ENCODE data around the gene NOP56.
"Not testable (repeated sequence)": the region's sequence is repeated elsewhere in the genome, so short reads cannot be mapped to it uniquely, and the experiment has no call there.

NOP56 gene

DNA sequence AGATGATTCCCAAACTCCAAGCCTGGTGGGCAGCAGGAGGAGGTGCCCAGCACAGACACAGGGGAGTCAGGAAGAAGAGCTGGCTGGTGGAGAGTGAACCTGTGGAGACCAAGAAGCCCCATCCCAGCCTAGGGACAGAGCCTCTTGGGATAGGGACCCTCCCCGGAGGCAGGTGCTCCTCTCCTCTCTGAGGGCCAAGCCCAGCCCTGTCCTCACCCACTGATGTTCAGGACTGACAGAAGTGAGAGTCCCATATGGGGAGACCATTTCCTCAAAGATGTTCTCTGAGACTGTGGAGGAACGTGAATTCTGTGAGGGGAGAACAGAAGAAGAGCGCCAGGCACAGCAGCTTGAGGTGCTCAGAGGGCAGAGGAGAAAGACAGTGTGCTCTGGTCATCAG lies 37.8 kb downstream of the NOP56 start:
- no peak for DNase-seq

DNA sequence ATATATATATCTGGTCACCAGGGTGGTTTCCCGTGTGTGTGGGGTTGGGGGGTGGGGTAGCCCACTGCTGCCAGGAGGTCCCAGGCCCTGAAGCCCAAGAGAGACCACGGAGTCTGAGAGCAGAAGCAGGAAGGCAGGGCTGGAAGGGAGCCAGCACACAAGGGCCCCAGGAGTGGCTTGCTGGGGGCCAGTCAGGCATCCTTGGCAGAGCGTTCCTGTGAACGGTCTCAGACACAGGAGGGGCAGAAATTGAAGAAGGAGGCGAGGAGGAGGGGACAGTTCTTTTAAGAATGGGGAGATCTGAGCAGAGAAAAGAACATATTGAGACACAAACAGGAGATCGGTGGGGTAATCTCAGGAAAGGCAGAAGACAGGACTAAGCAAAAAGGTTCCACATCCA lies 38.3 kb downstream of the NOP56 start:
- peak; percentile 77 for DNase-seq

DNA sequence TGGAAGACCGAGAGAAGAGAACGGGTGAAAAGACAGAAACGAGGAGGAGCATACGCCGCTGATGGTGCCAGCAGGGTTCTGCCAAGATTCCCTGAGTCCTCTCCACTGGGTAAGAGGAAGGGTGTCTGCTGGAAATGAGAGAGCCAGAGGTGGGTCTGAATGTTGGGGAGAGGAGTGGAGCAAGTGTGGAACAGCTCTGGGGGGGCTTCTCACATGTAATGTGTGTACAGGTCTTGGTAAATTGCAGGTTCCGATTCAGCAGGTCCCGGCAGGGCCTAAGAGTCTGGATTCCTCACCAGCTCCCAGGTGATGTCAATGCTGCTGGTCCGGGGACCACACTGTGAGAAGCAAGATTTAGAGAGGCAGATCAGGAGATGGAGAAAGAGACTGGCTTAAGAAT lies 38.7 kb downstream of the NOP56 start:
- no peak for DNase-seq

DNA sequence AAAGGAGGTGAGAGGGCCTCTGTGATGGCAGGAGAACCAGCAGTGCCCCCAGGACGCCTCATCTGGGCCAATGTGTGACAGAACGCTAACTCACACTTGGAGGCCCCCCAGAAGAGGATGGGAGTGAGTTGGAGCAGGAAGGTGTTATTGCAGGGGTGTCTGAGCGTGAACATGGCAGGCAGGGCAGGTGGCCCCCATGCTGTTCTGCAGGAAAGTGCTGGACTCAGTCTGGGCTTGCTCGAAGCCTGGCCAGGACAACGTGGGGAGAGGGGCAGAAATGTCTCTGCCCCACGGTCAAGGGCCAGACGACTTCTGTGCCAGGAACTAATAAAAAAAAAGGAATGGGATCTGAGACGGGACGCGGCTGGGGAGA lies 39.2 kb downstream of the NOP56 start:
- DNase-seq: no peak

DNA sequence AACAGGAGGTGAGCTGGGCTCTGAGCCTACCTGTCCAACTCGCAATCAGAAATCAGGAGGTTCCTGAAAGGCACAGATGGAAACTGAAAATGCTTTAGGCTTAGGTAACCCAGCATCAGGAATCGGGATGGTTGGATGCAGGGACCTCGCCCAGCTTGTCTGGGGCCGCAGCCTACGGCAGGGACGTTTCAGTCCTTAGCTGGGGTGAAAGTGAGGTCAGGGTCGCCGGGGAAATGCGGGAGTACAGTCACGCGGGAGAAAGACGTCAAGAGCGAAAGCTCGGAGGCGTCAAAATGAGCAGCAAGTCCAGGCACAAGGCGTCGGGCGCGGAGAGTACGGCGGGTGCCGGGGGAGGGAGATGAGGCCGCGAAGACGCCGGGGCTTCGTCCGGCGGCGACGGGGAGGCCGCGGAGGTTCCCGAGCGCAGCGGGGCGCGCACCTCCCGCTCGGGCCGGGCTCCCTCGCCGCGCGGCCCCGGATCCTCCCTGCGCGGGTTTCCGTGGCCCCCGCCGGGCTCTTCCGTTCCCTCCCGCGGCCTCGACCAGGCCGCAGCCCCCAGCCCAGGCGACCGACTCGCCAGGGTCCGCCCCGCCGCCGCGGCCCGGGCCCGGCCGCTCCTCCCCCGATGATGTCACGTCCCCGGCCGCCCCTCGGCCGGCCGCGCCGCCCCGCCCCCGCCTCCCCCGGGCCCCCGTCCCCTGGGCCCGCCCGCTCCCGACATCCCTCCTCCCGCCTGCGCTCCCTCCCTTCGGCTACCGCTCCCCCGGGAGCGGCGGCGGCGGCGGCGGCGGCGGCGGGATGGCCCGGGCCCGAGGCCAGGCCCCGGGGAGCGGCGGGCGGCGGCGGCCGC lies 39.8 kb downstream of the NOP56 start, which contains the start of gene EBF4:
Gene EBF4, plus strand, starts transcription at position 745 of the 850 bp plus-strand sequence. CDS start 866 bp downstream, outside the sequence.
- DNase-seq: peak; percentile 22

DNA sequence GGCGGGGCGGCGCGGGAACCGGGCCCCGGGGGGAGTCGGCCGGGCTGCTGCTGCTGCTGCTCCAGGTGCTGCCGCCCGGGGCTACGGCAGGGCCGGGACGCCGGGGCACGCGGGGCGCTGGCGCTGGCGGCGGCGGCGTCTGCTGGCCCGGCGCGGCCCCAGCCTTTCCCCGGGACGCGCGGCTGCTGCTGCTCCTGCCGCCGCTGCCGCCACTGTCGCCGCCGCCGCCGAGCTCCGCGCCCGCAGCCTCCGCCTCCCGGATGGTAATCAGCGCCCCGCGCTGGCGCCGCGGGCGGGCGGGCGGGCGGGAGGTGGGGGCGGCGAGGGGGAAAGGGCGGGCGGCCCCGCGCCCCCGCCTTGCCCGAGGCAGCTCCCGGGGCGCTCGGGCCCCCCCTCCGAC lies 40.5 kb downstream of the NOP56 start:
- no peak for DNase-seq

DNA sequence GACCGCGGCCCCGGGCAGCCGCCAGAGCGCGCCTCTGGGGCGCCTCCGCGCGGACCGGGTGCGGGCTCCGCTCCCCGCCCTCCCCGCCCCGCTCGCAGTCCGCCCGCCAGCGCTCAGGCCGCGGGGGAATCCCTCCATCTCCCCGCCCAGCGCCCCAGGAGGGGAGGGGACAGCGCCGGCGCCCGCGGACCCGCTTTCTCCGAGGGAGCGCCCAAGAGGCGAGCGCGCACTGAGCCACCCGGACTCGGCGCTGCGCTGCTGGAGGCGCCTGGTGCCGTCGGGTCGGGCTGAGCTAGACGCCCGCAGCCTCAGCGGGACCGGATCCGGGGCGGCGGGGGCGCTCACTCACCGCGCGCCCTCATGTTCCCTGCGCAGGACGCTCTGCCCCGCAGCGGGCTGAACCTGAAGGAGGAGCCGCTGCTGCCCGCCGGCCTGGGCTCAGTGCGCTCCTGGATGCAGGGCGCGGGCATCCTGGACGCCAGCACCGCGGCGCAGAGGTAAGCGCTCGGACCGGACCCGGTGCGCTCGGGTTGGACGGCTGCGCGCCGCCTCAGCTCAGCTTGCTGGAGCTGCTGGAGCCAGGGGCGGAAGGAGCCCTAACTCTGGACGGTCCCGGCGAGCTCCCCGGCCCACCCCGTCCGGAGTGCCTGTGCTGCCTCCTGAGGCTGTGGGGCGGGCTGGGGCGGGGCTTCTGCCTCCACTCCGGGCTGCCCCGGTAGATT lies 41.0 kb downstream of the NOP56 start:
- DNase-seq: no peak

DNA sequence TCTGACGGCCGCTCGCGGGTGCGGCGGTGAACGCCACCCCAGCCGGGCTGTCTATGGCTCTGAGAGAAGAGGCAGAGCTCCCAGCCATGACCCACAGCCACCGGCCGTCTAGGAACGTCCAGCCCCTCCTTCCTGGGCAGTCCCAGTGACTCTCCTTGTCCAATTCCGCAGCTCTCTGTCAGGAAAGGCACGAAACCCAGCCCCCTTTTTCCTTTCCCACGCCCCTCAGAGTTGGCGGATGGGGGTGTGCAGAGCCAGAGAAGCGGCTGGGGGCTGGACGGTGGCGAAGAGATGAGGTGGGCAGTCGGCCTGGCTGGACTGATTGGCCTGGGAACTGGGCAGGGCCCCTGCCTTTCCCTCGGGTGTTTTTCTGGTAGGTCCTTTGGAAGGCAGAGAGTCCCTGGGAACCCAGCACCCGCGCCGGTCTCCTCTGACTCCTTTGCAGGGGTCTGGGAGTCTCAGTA lies 41.6 kb downstream of the NOP56 start:
- no peak for DNase-seq

DNA sequence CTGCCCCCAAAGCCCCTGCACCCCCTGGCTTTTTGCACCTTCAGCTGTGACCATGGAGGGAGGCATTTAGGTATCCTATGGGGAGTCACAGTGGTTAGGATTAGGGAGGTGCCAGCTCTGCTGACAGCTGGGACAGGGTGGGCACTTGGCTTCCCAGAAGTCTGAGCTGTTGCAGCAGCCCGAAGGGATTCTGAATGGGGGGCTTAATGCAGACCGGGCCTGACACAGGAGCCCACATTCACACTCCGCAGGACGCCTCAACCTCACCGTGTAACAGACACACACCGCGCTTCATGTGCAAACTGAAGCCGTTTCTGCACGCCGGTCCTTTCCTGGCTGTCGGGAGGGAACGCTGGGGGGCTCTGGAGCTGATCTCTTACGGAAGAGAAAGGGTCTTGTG lies 42.1 kb downstream of the NOP56 start:
- no peak for DNase-seq

DNA sequence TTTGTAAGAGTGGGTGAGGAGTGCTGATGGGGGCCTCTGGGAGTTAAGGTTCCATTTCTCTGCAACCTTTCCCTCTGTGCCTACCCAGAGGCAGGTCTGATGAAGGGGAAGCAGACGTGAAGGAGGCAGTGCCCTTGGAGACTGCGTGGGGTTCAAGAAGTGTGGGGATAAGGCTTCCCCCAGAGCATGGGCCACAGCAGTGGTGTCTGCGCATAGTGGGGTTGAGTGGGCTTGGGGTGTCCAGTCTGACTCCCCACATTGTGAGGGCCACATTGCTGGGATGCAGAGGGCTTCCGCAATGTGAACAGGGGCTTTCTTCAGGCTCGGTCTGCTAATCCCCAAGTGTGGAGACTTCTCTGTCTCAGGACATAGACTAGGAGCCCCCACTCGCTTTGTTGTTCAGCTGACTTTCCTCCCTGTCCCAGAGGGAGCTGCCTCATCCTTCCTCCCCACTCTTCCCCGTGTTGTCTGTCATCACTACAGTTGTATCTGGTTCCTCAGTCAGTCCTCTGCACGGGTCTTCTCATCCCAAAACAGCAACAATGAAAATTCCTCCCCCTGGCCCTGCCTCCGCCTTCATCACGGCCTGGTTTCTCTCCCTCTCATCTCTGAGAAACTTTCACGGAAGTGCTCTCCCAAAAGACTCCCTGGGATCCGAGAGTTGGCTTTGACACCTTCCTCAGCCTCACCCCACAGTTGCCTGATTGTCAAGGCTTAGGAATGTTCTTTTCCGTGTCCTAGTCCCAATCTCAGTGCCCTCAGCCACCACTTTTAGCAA lies 43.0 kb downstream of the NOP56 start:
- no peak for DNase-seq

DNA sequence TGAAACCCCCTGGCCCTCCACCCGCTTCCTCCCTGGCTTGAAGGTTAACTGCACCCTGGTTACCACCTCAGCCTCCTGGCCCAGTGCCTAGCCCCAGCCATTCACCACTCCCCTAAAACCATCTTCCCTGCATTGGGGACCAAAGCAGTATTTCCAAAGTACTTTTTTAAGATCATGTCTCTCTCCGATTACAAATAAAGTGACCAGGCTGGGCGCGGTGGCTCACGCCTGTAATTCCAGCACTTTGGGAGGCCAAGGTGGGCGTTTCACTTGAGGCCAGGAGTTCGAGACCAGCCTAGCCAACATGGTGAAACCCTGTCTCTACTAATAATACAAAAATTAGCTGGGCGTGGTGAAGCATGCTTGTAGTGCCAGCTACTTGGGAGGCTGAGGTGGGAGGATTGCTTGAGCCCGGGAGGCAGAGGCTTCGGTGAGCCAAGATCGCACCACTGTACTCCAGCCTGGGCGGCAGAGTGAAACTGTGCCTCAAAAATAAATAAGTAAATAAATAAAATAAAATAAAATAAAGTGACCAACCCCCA lies 43.6 kb downstream of the NOP56 start:
- not testable (repeated sequence) for DNase-seq

DNA sequence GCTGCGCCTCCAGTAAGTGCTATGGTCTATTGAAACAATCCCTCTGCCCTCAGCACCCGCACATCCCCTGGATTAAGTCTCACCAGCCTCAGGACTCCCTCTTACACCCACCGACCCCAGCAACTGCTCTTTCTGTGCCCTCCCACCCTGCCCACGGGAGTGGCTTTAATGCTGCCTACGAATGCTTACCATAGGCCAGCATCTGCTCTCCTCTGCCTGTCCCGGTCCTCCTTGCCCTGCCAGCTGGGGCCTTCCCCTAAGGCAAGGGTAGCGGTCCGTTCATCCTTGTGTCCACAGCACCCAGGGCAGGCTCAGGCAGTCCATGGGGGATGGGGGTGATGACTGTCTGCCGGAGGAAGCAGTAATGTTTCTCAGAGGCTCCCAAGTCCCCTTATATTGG lies 44.2 kb downstream of the NOP56 start:
- DNase-seq: no peak

DNA sequence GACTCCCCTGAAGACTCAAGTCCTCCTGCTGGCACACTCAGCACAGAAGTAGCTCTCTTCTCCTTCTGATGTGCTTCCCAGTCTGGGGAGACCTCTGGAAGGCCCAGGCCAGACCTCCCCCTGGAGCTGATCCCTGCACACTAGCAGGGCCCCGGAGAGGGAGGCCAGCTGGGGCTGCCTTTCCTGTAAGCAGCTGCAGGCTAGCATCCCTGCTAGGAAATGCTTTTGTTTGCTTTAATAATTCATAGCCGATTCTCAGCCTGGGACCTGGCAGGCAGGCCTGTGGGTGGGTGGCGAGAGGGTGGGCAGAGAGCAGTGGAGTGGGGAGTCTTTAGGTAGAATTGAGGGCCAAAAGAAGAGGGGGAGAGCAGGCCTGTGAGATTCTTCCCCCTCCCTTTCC lies 45.3 kb downstream of the NOP56 start:
- peak; percentile 23 for DNase-seq

DNA sequence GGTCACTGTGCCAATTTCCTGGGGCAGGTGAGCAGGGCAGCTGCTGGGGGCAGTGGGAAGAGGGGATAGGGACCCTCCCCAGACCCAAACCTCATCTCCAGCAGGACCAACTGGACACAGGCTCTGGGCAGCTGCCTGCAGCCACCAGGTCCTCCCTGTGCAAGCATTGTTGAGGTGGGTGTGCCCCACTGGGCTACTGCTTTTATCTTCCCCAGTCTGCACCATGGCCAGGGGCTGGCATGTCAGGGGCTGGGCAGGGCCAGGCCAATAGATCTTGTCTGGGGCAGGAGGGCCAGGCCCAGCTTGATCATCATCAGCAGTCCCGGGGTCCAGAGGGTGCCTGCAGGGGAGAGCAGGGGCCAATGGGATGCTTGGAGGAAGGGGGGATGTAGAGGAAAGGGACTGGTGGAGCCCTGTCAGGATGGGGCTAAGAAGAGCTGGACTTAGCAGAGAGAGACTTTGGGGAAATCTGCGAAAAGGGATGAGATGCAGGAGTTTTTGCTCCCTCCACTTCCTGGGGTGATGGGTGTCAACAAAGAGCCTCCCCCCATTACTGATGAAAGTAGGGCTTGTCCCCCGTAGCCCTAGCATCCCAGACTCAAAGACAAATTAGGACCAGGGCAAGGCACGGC lies 45.9 kb downstream of the NOP56 start:
- no peak for DNase-seq

DNA sequence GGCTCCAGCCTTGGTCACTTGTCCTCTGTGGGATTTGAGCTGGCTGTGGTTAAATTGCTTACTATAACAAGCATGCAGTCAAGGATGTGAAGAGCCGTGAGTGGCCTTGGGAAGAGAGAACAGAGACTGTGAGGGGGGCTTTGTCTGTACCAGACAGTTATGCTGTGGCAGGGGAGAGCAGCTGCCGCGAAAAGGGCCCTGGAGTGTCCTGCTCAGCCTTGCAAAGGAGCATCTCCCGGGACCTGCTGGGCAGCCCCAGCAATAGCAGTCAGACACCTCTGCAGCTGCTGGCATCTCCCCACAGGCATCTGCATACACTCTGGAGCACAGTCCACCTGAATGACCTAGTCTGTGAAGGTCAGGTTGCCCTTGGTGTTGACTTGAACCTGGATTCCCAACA lies 46.5 kb downstream of the NOP56 start:
- peak; percentile 6 for DNase-seq

DNA sequence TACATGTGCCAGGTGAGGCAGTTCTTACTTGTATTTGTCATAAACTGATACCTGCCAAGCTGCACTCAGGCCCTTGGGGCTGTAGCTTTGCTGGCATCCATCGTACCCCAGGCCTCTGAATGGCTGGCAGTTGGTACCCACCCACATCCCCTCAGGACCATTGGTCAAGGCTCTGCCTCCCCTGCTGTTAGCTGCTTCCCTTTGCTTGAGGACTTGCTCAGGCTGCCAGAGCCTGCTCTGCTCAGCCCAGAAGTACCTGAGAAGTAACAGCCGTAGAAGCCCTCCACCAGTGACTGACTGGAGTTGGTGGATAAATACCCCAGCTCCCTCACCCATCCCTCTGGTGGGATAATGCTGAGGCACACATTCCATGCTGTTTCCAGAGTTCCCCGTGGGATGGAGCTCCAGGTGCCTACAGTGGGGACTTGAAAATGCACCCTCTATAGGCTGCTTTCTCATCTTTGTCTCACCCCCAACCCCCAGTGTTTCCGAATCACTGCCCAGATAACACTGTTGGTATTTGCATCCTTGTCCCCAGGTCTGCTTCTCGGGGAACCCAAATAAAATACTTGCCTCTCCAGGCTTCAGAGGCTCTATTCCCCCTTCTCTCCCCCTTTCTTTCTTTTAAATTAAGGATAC lies 47.5 kb downstream of the NOP56 start:
- no peak for DNase-seq

DNA sequence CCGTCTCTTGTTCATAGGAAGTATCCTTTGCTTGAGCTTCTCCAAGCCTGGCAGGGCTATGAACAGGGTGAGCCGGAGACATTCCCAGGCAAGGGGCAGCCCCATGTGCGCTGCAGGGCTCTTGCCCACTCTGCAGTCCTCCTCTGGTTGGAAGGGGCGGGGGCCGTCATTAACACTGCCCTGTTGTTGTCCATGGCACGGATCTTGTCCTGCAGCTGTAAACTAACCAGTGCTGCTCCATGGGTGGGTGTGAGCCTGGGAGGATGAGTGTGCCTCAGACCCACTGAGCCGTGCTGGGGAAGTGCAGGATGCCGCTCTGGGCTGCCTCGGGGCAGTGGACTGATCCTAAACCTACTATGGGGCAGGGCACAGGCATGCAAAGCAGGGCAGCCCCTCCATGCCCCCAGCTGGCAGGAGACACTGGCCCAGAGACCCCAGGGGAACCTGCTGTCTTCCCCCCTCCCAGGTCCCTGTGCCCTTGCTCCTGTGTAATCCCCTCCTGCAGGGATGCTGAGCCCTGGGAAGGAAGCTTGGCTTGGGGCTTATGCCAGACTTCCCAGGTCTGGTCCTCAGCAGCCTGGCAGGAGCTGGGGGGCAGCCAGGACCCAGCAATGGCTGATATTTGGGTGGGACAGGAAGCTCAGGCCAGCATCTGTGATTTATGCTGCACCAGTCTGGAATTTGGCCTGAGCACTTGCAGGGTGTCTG lies 48.6 kb downstream of the NOP56 start:
- no peak for DNase-seq

DNA sequence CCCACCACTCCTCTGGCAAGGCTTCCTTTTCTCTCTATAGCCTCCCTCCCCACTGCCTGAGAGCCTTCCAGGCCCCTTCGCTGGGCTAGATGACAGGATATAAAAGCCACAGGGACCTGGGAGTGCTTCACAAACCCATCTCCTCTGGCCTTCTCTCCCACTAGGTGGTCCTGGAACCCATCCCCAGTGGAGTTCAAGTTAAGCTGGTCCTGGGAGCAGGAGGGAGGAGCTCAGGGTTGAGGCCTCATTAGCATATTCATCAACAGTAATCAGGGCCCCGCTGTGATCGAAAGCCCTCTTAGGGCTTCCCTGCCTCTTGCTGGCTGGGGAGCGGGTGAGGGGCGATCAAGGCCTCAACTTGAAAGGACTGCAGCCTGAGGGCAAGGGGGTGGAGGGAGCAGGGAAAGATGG lies 49.2 kb downstream of the NOP56 start:
- DNase-seq: no peak

DNA sequence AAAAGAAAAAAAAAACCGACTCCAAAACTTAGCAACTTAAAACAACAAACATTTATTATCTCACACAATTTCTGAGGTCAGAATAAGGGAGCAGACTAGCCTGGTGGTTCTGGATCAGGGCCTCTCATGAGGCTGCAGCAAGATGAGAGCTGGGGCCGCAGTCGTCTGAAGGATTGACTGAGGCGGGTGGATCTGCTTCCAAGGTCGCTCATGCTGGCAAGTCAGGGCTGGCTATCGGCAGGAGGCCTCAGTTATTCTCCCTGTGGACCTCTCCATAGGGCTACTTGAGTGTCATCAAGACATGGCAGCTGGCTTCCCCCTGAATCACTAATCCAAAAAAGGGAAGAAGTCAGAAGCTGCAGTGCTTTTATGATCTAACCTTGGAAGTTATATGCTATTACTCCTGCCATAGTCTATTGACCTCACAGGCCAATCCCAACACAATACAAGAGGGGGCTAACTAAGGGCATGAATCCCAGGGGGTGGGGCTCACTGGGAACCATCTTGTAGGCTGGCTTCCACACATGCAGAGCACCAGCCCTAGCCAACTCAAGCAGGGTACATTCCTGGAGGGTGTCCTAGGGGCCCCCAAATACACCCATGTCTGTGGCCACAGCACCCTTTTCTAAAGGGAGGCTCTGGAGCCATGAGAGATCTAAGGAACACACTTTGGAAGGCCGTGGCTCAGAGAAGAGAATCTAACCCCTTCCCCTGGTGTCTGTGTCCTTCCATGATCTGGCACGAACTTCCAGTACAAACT lies 51.5 kb downstream of the NOP56 start:
- DNase-seq: no peak

DNA sequence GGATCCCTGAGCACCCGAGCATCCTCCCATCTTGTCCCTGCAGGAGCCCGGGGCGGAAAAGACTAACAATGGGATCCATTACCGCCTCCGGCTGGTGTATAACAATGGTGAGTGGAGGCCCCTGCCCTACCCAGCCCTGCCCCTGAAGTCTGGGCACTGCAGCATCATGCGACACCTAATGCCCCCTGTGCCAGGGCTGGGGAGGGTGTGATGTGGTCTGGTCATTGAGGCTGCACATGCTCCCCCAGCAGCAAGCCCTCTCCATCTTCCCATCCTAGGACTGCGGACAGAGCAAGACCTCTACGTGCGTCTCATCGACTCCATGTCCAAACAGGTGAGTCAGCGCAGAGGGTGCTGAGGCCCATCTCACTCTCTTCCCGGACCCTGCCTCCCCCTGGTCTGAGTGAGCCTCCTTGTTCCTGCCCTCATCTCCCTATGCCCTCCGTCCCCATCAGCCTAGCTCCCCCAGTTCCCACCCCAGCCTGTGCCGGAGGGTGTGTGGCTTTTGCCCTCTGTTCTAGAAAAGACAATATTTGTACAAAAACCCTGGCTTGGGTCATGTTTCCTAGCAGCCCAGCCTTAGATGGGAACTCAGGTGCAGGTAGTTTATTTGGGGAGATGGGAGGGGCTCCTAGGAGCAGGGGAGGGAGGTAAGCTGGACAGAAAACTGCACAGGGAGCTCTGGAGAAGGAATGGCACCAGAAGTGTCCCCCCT lies 53.7 kb downstream of the NOP56 start:
- DNase-seq: no peak
